ENCODE results near the gene WBP1. TPM values are rescaled to one million over a fixed set of nuclear protein-coding genes. Genes with fewer than 3 reads are reported as not detected.

Gene WBP1
- total RNA-seq, 1 donor from 2014 or later: 18.1 TPM

DNA sequence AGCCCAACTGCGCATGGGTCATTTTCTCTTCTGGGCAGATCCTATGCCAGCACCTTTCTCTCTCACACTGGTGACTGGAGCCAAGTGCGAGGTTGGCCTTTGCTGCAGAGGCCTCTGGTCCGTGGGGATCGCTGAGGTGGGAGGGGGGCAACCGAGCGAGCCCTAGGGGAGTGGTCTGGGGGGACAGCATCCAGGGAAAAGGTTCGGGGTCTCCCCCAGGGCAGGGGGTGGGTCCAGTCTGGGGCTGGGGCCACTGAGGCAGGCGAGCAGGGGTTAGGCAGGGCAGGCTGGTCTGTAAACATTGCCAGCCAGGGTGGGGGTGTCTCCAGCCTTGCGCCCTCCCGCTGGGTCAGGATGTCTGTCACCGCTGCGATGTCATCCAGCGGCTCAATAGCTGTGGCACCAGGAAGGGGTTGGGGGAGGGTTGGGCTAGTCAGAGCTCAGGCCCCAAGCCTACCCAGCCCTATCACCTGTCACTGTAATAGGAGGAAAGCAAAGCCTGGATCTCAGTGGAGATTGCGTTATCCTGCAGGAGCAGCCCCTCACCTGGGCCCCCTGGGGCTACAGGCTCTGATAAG, 32.0 kb upstream of the WBP1 start:
- no peak overlapping the region for H3K4me3 ChIP-seq
- H3K27me3 ChIP-seq: no peaks in the 10 kb centered on the region
- H3K4me1 ChIP-seq: peaks cover 0 to 3% of the 10 kb centered on the region in 2 donors
- H3K27ac ChIP-seq: no peak overlapping the region
- DNase-seq (ENCODE audit: low spot score in 2 of 2): no peak
- intact Hi-C loops (cut with DNase I): no loop called here
- peaks cover 33 to 37% of the 10 kb centered on the region in 2 donors for H3K36me3 ChIP-seq
- H3K9me3 ChIP-seq: no peaks in the 10 kb centered on the region
- TF ChIP-seq, protein P1, sequence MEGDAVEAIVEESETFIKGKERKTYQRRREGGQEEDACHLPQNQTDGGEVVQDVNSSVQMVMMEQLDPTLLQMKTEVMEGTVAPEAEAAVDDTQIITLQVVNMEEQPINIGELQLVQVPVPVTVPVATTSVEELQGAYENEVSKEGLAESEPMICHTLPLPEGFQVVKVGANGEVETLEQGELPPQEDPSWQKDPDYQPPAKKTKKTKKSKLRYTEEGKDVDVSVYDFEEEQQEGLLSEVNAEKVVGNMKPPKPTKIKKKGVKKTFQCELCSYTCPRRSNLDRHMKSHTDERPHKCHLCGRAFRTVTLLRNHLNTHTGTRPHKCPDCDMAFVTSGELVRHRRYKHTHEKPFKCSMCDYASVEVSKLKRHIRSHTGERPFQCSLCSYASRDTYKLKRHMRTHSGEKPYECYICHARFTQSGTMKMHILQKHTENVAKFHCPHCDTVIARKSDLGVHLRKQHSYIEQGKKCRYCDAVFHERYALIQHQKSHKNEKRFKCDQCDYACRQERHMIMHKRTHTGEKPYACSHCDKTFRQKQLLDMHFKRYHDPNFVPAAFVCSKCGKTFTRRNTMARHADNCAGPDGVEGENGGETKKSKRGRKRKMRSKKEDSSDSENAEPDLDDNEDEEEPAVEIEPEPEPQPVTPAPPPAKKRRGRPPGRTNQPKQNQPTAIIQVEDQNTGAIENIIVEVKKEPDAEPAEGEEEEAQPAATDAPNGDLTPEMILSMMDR (IDR thresholded peaks at IDR 0.05): no peak

DNA sequence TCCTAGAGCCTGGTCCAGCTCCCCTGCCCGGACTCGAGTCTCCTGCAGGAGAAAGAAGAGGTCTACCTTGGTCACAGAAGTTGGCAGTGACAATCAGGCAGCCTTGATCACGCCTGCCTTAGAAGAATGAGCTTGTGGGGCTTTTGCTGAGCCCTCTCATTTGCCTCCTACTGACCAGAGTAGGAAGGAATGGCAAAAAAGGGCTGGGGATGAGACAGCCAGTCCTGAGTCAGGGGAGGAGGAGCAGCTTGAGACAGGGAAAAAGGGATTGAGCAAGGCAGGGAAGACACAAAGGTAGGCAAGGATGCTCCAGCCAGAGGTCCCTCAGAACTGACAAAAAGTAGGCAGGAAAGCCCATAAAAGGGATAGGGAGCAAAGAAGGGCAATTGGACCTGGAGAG, 30.7 kb upstream of the WBP1 start:
- no peaks in the 10 kb centered on the region for H3K9me3 ChIP-seq
- H3K36me3 ChIP-seq: peaks cover 45 to 50% of the 10 kb centered on the region in 2 donors
- TF ChIP-seq, protein P1 (IDR thresholded peaks at IDR 0.05): no peak
- DNase-seq (ENCODE audit: low spot score in 2 of 2): no peak
- H3K4me3 ChIP-seq: no peak overlapping the region
- no peak overlapping the region for H3K27ac ChIP-seq
- no peaks in the 10 kb centered on the region for H3K4me1 ChIP-seq
- intact Hi-C loops (cut with DNase I): no loop called here
- no peaks in the 10 kb centered on the region for H3K27me3 ChIP-seq

DNA sequence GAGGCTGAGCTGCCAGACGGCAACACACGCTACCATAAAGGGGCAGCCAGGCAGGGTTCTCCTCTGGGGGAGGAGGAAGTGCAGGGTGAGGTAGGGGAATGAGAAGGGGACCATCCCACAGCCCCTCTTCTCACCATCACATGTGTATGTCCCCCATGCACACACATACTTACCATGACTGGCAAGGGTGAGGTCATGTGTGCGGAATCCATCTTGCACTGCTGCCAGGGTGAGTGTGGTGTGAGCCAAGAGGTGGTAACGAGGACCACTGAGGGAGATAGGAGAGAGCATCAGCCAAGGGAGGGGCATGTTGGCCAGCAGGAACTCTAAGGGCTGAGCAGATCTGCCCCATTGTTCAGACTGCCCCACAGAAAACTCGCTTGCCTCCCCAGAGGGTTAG, 29.6 kb upstream of the WBP1 start:
- Histone ChIP-seq H3K4me1 (no peaks in the 10 kb centered on the region), H3K27ac (no peak overlapping the region), H3K27me3 (no peaks in the 10 kb centered on the region), H3K9me3 (no peaks in the 10 kb centered on the region), H3K36me3 (peaks cover 45 to 50% of the 10 kb centered on the region in 2 donors), H3K4me3 (no peak overlapping the region)
- intact Hi-C loops (cut with DNase I): no loop called here
- DNase-seq (ENCODE audit: low spot score in 2 of 2): no peak
- TF ChIP-seq, protein P1 (IDR thresholded peaks at IDR 0.05): no peak

DNA sequence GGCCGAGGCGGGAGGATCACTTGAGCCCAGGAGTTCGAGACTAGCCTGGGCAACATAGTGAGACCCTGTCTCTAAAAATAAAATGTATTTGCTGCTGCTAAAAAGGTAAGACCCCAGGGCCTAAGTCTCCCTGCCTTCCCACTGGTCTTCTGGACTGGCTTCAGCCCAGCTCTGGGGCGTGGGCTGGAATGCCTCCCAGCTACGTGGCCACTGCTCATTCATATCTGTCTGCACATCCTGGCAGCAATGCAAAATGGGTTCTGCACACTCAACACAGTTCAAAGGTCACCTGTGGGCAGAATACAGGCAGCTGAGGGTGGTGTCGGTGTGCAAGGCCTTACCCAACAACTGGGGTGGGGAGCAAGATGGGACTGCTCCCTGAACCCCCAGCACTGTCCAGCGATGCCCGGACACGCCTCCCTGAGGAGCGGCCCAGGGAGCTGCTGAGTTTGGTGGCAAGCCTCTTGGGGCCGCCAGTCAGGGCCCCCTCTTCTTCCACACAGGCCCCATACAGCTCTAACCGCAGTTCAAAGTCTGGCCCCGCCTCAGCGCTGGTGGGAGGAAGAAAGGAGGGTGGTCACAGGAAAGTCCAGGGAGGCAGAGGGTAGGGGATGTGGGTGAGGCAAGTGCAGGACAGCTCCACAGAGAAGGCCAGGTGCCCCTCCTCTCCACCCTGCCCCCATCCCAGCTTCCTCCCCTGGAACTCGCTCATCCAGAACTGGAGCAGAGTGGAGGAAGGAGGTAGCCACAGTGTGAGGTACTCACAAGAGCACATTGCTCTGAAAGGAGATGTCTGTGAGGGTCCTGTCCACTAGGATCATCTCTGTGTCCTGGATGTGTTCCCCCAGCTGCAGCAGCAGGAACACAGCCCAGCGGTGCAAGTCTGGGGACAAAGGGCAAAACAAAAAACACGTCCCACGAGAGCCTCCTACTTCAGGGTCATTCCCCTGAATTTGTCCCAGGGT, 28.5 kb upstream of the WBP1 start:
- Histone ChIP-seq H3K27me3 (no peaks in the 10 kb centered on the region), H3K27ac (no peak overlapping the region), H3K36me3 (peaks cover 45 to 50% of the 10 kb centered on the region in 2 donors), H3K4me3 (no peak overlapping the region), H3K4me1 (no peaks in the 10 kb centered on the region), H3K9me3 (no peaks in the 10 kb centered on the region)
- TF ChIP-seq, protein P1 (IDR thresholded peaks at IDR 0.05): no peak
- intact Hi-C loops (cut with DNase I): no loop called here
- DNase-seq (ENCODE audit: low spot score in 2 of 2): no peak

DNA sequence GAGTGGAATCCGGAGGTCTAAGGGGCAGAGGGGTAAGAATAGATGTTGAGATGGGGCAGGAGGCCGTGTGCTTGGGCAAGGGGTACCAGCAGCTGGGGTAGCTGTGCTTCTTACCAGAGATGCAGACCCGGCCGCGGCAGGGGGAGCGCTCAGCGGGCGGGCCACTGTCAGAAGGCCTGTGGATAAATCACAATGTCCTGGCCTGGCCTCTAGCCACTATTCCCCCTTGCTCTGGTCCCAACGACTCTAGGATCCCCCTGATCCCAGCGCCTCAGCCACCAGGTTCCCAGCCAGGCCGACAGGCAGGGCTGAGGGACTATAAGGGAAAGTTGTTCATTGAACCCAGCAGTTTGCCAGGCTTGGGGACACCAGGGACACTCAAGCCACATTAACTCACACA, 27.7 kb upstream of the WBP1 start:
- no peak overlapping the region for H3K27ac ChIP-seq
- H3K4me3 ChIP-seq: no peak overlapping the region
- no peaks in the 10 kb centered on the region for H3K27me3 ChIP-seq
- H3K36me3 ChIP-seq: peaks cover 45 to 50% of the 10 kb centered on the region in 2 donors
- H3K9me3 ChIP-seq: no peaks in the 10 kb centered on the region
- no peaks in the 10 kb centered on the region for H3K4me1 ChIP-seq
- intact Hi-C loops (cut with DNase I): no loop called here
- no peak for DNase-seq (ENCODE audit: low spot score in 2 of 2)
- TF ChIP-seq, protein P1 (IDR thresholded peaks at IDR 0.05): no peak

Measured in ascending aorta (tissue), 2 donors.